ENCODE data around the gene EIF4G3. TPM values are rescaled to one million over a fixed set of nuclear protein-coding genes. Genes with fewer than 3 reads are reported as not detected.
A peak's percentile ranks its signal among the peaks of the same experiment; 100 is the strongest.

Gene EIF4G3
- total and polyA plus RNA-seq, 2 donors (not counting 1 experiment from before 2014, with no cell fraction given) = 53.5 to 67.0 TPM

GRCh38 chr1:20947409-20947808 is 229.3 kb downstream of the EIF4G3 start:
- DNase-seq (ENCODE audit: low read depth in 2 of 2) = no peak
- no peaks in the 10 kb centered on the region for H4K20me1 ChIP-seq (ENCODE audit: control insufficient read depth, extremely low read depth, insufficient read depth, low read length)
- H2AFZ ChIP-seq (ENCODE audit: low read length) = no peak overlapping the region
- no peaks in the 10 kb centered on the region for H3K27me3 ChIP-seq (ENCODE audit: control insufficient read depth, insufficient read depth, low read length)
- H3K4me1 ChIP-seq (ENCODE audit: control insufficient read depth, extremely low read depth, insufficient read depth, low read length) = no peaks in the 10 kb centered on the region
- H3K4me3 ChIP-seq (replicated peaks in 1 of 4; ENCODE audit: control extremely low read depth in 1 of 4, insufficient read depth in 1 of 4, low read depth in 3 of 4, low read length in 4 of 4) = no peak overlapping the region
- no peaks in the 10 kb centered on the region for H3K9me3 ChIP-seq (ENCODE audit: control insufficient read depth, insufficient read depth, low read depth, low read length)
- TF ChIP-seq CTCF (conservative IDR thresholded peaks at IDR 0.05 in 1 of 2, IDR thresholded peaks at IDR 0.05 in 1 of 2; ENCODE audit: low read depth in 1 of 2, low read length in 2 of 2) (no peak), EZH2 (IDR thresholded peaks at IDR 0.05; ENCODE audit: low read length, missing control alignments) (no peak)
- H3K27ac ChIP-seq (ENCODE audit: insufficient read depth, low read length) = no peak overlapping the region
- H3K36me3 ChIP-seq (ENCODE audit: control insufficient read depth, insufficient read depth, low read length) = peaks cover 3% of the 10 kb centered on the region
- no peaks in the 10 kb centered on the region for H3K79me2 ChIP-seq (ENCODE audit: control insufficient read depth, insufficient read depth, low read length)
- H3K4me2 ChIP-seq (ENCODE audit: extremely low read depth, insufficient read depth, low read length) = no peak overlapping the region
- H3K9ac ChIP-seq (ENCODE audit: insufficient read depth, low read length) = no peak overlapping the region

GRCh38 chr1:20936621-20937020 is 240.1 kb downstream of the EIF4G3 start:
- Histone ChIP-seq H3K9me3 (ENCODE audit: control insufficient read depth, insufficient read depth, low read depth, low read length) (no peaks in the 10 kb centered on the region), H3K27me3 (ENCODE audit: control insufficient read depth, insufficient read depth, low read length) (no peaks in the 10 kb centered on the region), H3K79me2 (ENCODE audit: control insufficient read depth, insufficient read depth, low read length) (no peaks in the 10 kb centered on the region), H3K36me3 (ENCODE audit: control insufficient read depth, insufficient read depth, low read length) (peaks cover 4% of the 10 kb centered on the region), H3K4me1 (ENCODE audit: control insufficient read depth, extremely low read depth, insufficient read depth, low read length) (no peaks in the 10 kb centered on the region), H3K27ac (ENCODE audit: insufficient read depth, low read length) (no peak overlapping the region), H4K20me1 (ENCODE audit: control insufficient read depth, extremely low read depth, insufficient read depth, low read length) (no peaks in the 10 kb centered on the region), H3K9ac (ENCODE audit: insufficient read depth, low read length) (no peak overlapping the region), H2AFZ (ENCODE audit: low read length) (no peak overlapping the region), H3K4me2 (ENCODE audit: extremely low read depth, insufficient read depth, low read length) (peak overlapping the region; percentile 60), H3K4me3 (replicated peaks in 1 of 4; ENCODE audit: control extremely low read depth in 1 of 4, insufficient read depth in 1 of 4, low read depth in 3 of 4, low read length in 4 of 4) (peak overlapping the region in 2 of 4 experiments; percentile 12 to 18)
- DNase-seq (ENCODE audit: low read depth in 2 of 2) = peak in 1 of 2 donors; percentile 45
- TF ChIP-seq EZH2 (IDR thresholded peaks at IDR 0.05; ENCODE audit: low read length, missing control alignments) = no peak
- TF ChIP-seq CTCF (conservative IDR thresholded peaks at IDR 0.05 in 1 of 2, IDR thresholded peaks at IDR 0.05 in 1 of 2; ENCODE audit: low read depth in 1 of 2, low read length in 2 of 2) = no peak

- Histone ChIP-seq H4K20me1 (ENCODE audit: control insufficient read depth, extremely low read depth, insufficient read depth, low read length) (no peaks in the 10 kb centered on the region), H3K27ac (ENCODE audit: insufficient read depth, low read length) (no peak overlapping the region), H3K9me3 (ENCODE audit: control insufficient read depth, insufficient read depth, low read depth, low read length) (no peaks in the 10 kb centered on the region), H3K27me3 (ENCODE audit: control insufficient read depth, insufficient read depth, low read length) (no peaks in the 10 kb centered on the region), H3K4me2 (ENCODE audit: extremely low read depth, insufficient read depth, low read length) (no peak overlapping the region), H2AFZ (ENCODE audit: low read length) (no peak overlapping the region), H3K4me3 (replicated peaks in 1 of 4; ENCODE audit: control extremely low read depth in 1 of 4, insufficient read depth in 1 of 4, low read depth in 3 of 4, low read length in 4 of 4) (no peak overlapping the region), H3K36me3 (ENCODE audit: control insufficient read depth, insufficient read depth, low read length) (peaks cover 2% of the 10 kb centered on the region), H3K9ac (ENCODE audit: insufficient read depth, low read length) (no peak overlapping the region), H3K4me1 (ENCODE audit: control insufficient read depth, extremely low read depth, insufficient read depth, low read length) (no peaks in the 10 kb centered on the region), H3K79me2 (ENCODE audit: control insufficient read depth, insufficient read depth, low read length) (no peaks in the 10 kb centered on the region)
- DNase-seq (ENCODE audit: low read depth in 2 of 2) = peak in 1 of 2 donors; percentile 6
- TF ChIP-seq CTCF (conservative IDR thresholded peaks at IDR 0.05 in 1 of 2, IDR thresholded peaks at IDR 0.05 in 1 of 2; ENCODE audit: low read depth in 1 of 2, low read length in 2 of 2) = no peak
- no peak for TF ChIP-seq EZH2 (IDR thresholded peaks at IDR 0.05; ENCODE audit: low read length, missing control alignments)
Observed at GRCh38 chr1:20936216-20936615, 240.5 kb downstream of the EIF4G3 start.
